Glomerular endothelial cell (primary cell): ENCODE data around the gene HIPK2. TPM values are rescaled to one million over a fixed set of nuclear protein-coding genes. Genes with fewer than 3 reads are reported as not detected.

Source experiments
- DNase-seq: peaks from one replicate; pipeline ENCODE4 v3.0.0-alpha.2; 2011; ENCODE audit warnings: low read depth, low spot score; ENCODE audit errors: extremely low read depth
- total RNA-seq: library from RNA; depleted of rRNA; stranded (reverse); fragments of >200 nt; gene quantifications from 2 replicates; pipeline ENCODE4 v1.2.3, GENCODE V29; 2015

Gene HIPK2
- 46.7 and 69.4 TPM in 2 replicates for total RNA-seq

GRCh38 chr7:139777948-139778841 is at the start of gene HIPK2:
Gene HIPK2, minus strand, starts transcription at chr7:139777998. Its CDS starts 375 bp downstream, at chr7:139777623.
- DNase-seq: no peak

- DNase-seq: no peak
Measured at GRCh38 chr7:139827042-139827441, 49.2 kb upstream of the HIPK2 start.

- DNase-seq: no peak
Measured at GRCh38 chr7:139825666-139826290, 48.0 kb upstream of the HIPK2 start.

- no peak for DNase-seq
Measured at GRCh38 chr7:139823959-139824521, 46.2 kb upstream of the HIPK2 start.

- DNase-seq: no peak
Measured at GRCh38 chr7:139822855-139823254, 45.1 kb upstream of the HIPK2 start.

GRCh38 chr7:139821349-139822105 is 43.7 kb upstream of the HIPK2 start:
- DNase-seq: no peak

- DNase-seq: no peak
Measured at GRCh38 chr7:139820089-139820488, 42.3 kb upstream of the HIPK2 start.

GRCh38 chr7:139817249-139817648 is 39.5 kb upstream of the HIPK2 start:
- no peak for DNase-seq

- DNase-seq: no peak
Measured at GRCh38 chr7:139813689-139814088, 35.9 kb upstream of the HIPK2 start.

- no peak for DNase-seq
Measured at GRCh38 chr7:139813151-139813550, 35.4 kb upstream of the HIPK2 start.

GRCh38 chr7:139811066-139811465 is 33.3 kb upstream of the HIPK2 start:
- no peak for DNase-seq

GRCh38 chr7:139808846-139809442 is 31.1 kb upstream of the HIPK2 start:
- no peak for DNase-seq

- no peak for DNase-seq
Measured at GRCh38 chr7:139808427-139808826, 30.6 kb upstream of the HIPK2 start.

GRCh38 chr7:139807009-139807408 is 29.2 kb upstream of the HIPK2 start:
- no peak for DNase-seq

- no peak for DNase-seq
Measured at GRCh38 chr7:139804571-139804970, 26.8 kb upstream of the HIPK2 start.

GRCh38 chr7:139799586-139799985 is 21.8 kb upstream of the HIPK2 start:
- DNase-seq: no peak

- DNase-seq: no peak
Measured at GRCh38 chr7:139798892-139799291, 21.1 kb upstream of the HIPK2 start.

GRCh38 chr7:139798221-139798620 is 20.4 kb upstream of the HIPK2 start:
- DNase-seq: no peak

- DNase-seq: no peak
Measured at GRCh38 chr7:139797607-139798006, 19.8 kb upstream of the HIPK2 start.

- no peak for DNase-seq
Measured at GRCh38 chr7:139791316-139791715, 13.5 kb upstream of the HIPK2 start.

GRCh38 chr7:139784648-139785047 is 6.8 kb upstream of the HIPK2 start:
- no peak for DNase-seq
